WTC11 (cell line): ENCODE results near the gene ETFB. TPM values are rescaled to one million over a fixed set of nuclear protein-coding genes. Genes with fewer than 3 reads are reported as not detected.

ENCODE experiments used
- ATAC-seq: fragments of 200-7000 bp; cut with Tn5 transposase; 2 replicates; pipeline ENCODE4 v1.10.0; 2021; ENCODE audit warnings: mild to moderate bottlenecking, moderate library complexity
- CTCF ChIA-PET: fragments of 300-600 bp; sonication (Branson Sonifier 250); formaldehyde crosslinking; loops from one replicate; lab custom pipeline; 2021; ENCODE audit warnings: antibody characterized with exemption; lab: Charles Lee
- POLR2A ChIA-PET: fragments of 350-600 bp; sonication (Branson Sonifier 250); formaldehyde crosslinking; loops from one replicate; lab custom pipeline; 2021; ENCODE audit warnings: antibody characterized with exemption; lab: Charles Lee
- DNase-seq: peaks from one replicate; pipeline ENCODE4 v3.0.0; 2021; ENCODE audit warnings: low spot score
- H3K27ac Mint-ChIP-seq: 2 replicates; pipeline ENCODE4 v1.8.0; 2021; ENCODE audit warnings: mixed read lengths
- H3K27me3 Mint-ChIP-seq: 2 replicates; pipeline ENCODE4 v1.8.0; 2021; ENCODE audit warnings: low read depth, mild to moderate bottlenecking, moderate library complexity, mixed read lengths
- H3K36me3 Mint-ChIP-seq: 2 replicates; pipeline ENCODE4 v1.8.0; 2021; ENCODE audit warnings: mixed read lengths
- H3K4me1 Mint-ChIP-seq: 2 replicates; pipeline ENCODE4 v1.8.0; 2022; ENCODE audit warnings: mixed read lengths
- H3K4me3 Mint-ChIP-seq: 2 replicates; pipeline ENCODE4 v1.8.0; 2021; ENCODE audit warnings: mild to moderate bottlenecking, moderate library complexity, mixed read lengths
- H3K9me3 Mint-ChIP-seq: 2 replicates; pipeline ENCODE4 v1.8.0; 2021; ENCODE audit warnings: mixed read lengths
- ATF1 ChIP-seq: sonication (generic); formaldehyde crosslinking; IDR thresholded peaks from 2 replicates; pipeline ENCODE4 v1.8.1; 2023; ENCODE audit warnings: mild to moderate bottlenecking, moderate library complexity, missing genetic modification reagents
- GRHL2 ChIP-seq: fragments of 250-450 bp; sonication (Bioruptor Pico); IDR thresholded peaks from 2 replicates; pipeline ENCODE4 v1.8.0; 2022; ENCODE audit warnings: mild to moderate bottlenecking, moderate library complexity; ENCODE audit not compliant: insufficient replicate concordance, severe bottlenecking
- GTF2I ChIP-seq: fragments of 250-450 bp; sonication (Bioruptor Pico); conservative IDR thresholded peaks from 2 replicates; pipeline ENCODE4 v1.4.0; 2021; ENCODE audit warnings: mild to moderate bottlenecking
- HMGA2 ChIP-seq: fragments of 250-450 bp; sonication (Bioruptor Pico); IDR thresholded peaks from 2 replicates; pipeline ENCODE4 v1.4.0; 2021; ENCODE audit warnings: mild to moderate bottlenecking, moderate library complexity
- NFATC4 ChIP-seq: fragments of 250-450 bp; sonication (Bioruptor Pico); IDR thresholded peaks from 2 replicates; pipeline ENCODE4 v1.9.0; 2021; ENCODE audit warnings: mild to moderate bottlenecking
- TP53 ChIP-seq: sonication (generic); formaldehyde crosslinking; IDR thresholded peaks from 2 replicates; pipeline ENCODE4 v1.8.1; 2023; ENCODE audit warnings: mild to moderate bottlenecking, missing genetic modification reagents
- ZMAT4 ChIP-seq: fragments of 250-450 bp; sonication (Bioruptor Pico); IDR thresholded peaks from 2 replicates; pipeline ENCODE4 v1.9.0; 2021; ENCODE audit warnings: mild to moderate bottlenecking
- ZNF232 ChIP-seq: sonication (generic); formaldehyde crosslinking; IDR thresholded peaks from 2 replicates; pipeline ENCODE4 v1.8.0; 2022; ENCODE audit warnings: mild to moderate bottlenecking, missing genetic modification reagents
- ZNF263 ChIP-seq: sonication (generic); formaldehyde crosslinking; IDR thresholded peaks from 2 replicates; pipeline ENCODE4 v1.8.1; 2022; ENCODE audit warnings: low read depth, mild to moderate bottlenecking, moderate library complexity, missing genetic modification reagents
- ZNF317 ChIP-seq: sonication (generic); formaldehyde crosslinking; IDR thresholded peaks from 2 replicates; pipeline ENCODE4 v1.8.1; 2023; ENCODE audit warnings: low read depth, mild to moderate bottlenecking, moderate library complexity, missing genetic modification reagents, borderline replicate concordance
- ZNF396 ChIP-seq: fragments of 250-450 bp; sonication (Bioruptor Pico); IDR thresholded peaks from 2 replicates; pipeline ENCODE4 v1.8.0; 2021; ENCODE audit warnings: mild to moderate bottlenecking, moderate library complexity, borderline replicate concordance
- ZSCAN18 ChIP-seq: fragments of 250-450 bp; sonication (Bioruptor Pico); IDR thresholded peaks from 2 replicates; pipeline ENCODE4 v2.1.2; 2022; ENCODE audit warnings: mild to moderate bottlenecking, moderate library complexity
- total RNA-seq: library from RNA; stranded (reverse); gene quantifications from 3 replicates; pipeline ENCODE4 v1.2.3, GENCODE V29; 2021
- TF ChIP-seq, protein P1 (sequence below): sonication (generic); formaldehyde crosslinking; conservative IDR thresholded peaks from 2 replicates; pipeline ENCODE4 v1.8.1; 2022; ENCODE audit warnings: mild to moderate bottlenecking, missing genetic modification reagents
- TF ChIP-seq, protein P2 (sequence below): sonication (generic); formaldehyde crosslinking; IDR thresholded peaks from 2 replicates; pipeline ENCODE4 v1.8.0; 2022; ENCODE audit warnings: mild to moderate bottlenecking, missing genetic modification reagents
- TF ChIP-seq, protein P3 (sequence below): sonication (generic); formaldehyde crosslinking; IDR thresholded peaks from 2 replicates; pipeline ENCODE4 v1.8.1; 2023; ENCODE audit warnings: mild to moderate bottlenecking, missing genetic modification reagents, moderate library complexity
- TF ChIP-seq, protein P4 (sequence below): sonication (generic); formaldehyde crosslinking; IDR thresholded peaks from 2 replicates; pipeline ENCODE4 v1.8.0; 2022; ENCODE audit warnings: mild to moderate bottlenecking, missing genetic modification reagents
- TF ChIP-seq, protein P5 (sequence below): fragments of 250-450 bp; sonication (Bioruptor Pico); IDR thresholded peaks from 2 replicates; pipeline ENCODE4 v1.9.0; 2021; ENCODE audit warnings: mild to moderate bottlenecking, borderline replicate concordance

ETFB gene
- total RNA-seq, 1 experiment from 2014 or later, result 60.6 TPM

DNA sequence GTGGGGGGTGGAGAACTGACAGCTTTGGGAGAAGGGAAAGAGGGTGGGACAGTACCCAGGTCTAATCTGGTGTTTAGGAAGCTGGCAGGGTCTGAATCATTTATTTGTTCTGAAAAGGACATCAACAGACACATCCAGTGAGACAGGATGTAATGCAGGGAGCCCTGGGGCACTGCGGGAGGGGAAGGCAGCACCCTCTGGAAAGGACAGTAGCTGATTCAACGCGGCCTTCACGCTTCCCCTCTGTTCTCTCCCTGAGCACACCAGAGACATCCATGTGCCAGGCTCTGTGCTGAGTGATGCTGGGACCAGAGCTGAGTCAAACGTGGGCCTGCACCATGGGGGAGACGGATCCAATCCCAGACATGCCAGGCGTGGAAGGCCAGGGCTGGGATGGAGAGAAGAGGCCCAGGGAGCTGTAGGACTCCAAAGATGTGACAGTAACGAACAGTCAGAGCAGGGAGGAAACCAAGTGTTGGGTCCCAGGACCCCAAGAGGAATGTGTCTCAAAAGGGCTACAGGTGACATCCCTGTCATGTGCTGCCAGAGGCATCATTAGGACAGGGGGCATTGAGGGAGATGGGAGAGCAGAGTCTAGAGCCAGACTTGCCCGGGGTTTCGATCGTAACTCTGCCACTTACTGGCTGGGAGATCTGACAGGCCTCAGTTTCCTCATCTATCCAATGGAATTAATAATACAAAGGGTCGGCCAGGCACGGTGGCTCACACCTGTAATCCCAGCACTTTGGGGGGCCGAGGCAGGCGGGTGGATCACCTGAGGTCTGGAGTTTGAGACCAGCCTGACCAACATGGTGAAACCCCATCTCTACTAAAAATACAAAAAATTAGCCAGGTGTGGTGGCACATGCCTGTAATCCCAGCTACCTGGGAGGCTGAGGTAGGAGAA lies 1.7 kb downstream of the ETFB start:
- no peak for ATAC-seq
- POLR2A ChIA-PET, result no interaction called here

GRCh38 chr19:51361239-51361638 lies 4.9 kb downstream of the ETFB start:
- H3K4me1 Mint-ChIP-seq, result peaks cover 26% of the 10 kb centered on the region
- TF ChIP-seq ATF1 (CRISPR knock-in tag) (no peak), ZSCAN18 (CRISPR knock-in tag) (no peak), HMGA2 (no peak), GTF2I (no peak), NFATC4 (CRISPR knock-in tag) (no peak), TP53 (CRISPR knock-in tag) (no peak), ZMAT4 (CRISPR knock-in tag) (no peak), ZNF263 (CRISPR knock-in tag) (no peak)
- TF ChIP-seq, protein P1, sequence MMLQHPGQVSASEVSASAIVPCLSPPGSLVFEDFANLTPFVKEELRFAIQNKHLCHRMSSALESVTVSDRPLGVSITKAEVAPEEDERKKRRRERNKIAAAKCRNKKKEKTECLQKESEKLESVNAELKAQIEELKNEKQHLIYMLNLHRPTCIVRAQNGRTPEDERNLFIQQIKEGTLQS (CRISPR knock-in tag), result no peak
- TF ChIP-seq, protein P2, sequence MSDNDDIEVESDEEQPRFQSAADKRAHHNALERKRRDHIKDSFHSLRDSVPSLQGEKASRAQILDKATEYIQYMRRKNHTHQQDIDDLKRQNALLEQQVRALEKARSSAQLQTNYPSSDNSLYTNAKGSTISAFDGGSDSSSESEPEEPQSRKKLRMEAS (CRISPR knock-in tag), result no peak
- TF ChIP-seq, protein P3, sequence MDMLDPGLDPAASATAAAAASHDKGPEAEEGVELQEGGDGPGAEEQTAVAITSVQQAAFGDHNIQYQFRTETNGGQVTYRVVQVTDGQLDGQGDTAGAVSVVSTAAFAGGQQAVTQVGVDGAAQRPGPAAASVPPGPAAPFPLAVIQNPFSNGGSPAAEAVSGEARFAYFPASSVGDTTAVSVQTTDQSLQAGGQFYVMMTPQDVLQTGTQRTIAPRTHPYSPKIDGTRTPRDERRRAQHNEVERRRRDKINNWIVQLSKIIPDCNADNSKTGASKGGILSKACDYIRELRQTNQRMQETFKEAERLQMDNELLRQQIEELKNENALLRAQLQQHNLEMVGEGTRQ (CRISPR knock-in tag), result no peak

More for the DNA sequence above, 1.7 kb downstream of the ETFB start:
- Mint-ChIP-seq H3K9me3 (no peaks in the 10 kb centered on the region), H3K4me1 (peaks cover 31% of the 10 kb centered on the region), H3K4me3 (peak overlapping the region; percentile 34; the same call in 1 of the 2 replicates), H3K36me3 (no peaks in the 10 kb centered on the region), H3K27ac (no peak overlapping the region), H3K27me3 (no peaks in the 10 kb centered on the region; the same call in 1 of the 2 replicates)
- no peak for DNase-seq
- TF ChIP-seq, protein P4, sequence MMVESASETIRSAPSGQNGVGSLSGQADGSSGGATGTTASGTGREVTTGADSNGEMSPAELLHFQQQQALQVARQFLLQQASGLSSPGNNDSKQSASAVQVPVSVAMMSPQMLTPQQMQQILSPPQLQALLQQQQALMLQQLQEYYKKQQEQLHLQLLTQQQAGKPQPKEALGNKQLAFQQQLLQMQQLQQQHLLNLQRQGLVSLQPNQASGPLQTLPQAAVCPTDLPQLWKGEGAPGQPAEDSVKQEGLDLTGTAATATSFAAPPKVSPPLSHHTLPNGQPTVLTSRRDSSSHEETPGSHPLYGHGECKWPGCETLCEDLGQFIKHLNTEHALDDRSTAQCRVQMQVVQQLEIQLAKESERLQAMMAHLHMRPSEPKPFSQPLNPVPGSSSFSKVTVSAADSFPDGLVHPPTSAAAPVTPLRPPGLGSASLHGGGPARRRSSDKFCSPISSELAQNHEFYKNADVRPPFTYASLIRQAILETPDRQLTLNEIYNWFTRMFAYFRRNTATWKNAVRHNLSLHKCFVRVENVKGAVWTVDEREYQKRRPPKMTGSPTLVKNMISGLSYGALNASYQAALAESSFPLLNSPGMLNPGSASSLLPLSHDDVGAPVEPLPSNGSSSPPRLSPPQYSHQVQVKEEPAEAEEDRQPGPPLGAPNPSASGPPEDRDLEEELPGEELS (CRISPR knock-in tag), result no peak
- no peak for TF ChIP-seq ZNF317 (CRISPR knock-in tag)
- TF ChIP-seq, protein P5, sequence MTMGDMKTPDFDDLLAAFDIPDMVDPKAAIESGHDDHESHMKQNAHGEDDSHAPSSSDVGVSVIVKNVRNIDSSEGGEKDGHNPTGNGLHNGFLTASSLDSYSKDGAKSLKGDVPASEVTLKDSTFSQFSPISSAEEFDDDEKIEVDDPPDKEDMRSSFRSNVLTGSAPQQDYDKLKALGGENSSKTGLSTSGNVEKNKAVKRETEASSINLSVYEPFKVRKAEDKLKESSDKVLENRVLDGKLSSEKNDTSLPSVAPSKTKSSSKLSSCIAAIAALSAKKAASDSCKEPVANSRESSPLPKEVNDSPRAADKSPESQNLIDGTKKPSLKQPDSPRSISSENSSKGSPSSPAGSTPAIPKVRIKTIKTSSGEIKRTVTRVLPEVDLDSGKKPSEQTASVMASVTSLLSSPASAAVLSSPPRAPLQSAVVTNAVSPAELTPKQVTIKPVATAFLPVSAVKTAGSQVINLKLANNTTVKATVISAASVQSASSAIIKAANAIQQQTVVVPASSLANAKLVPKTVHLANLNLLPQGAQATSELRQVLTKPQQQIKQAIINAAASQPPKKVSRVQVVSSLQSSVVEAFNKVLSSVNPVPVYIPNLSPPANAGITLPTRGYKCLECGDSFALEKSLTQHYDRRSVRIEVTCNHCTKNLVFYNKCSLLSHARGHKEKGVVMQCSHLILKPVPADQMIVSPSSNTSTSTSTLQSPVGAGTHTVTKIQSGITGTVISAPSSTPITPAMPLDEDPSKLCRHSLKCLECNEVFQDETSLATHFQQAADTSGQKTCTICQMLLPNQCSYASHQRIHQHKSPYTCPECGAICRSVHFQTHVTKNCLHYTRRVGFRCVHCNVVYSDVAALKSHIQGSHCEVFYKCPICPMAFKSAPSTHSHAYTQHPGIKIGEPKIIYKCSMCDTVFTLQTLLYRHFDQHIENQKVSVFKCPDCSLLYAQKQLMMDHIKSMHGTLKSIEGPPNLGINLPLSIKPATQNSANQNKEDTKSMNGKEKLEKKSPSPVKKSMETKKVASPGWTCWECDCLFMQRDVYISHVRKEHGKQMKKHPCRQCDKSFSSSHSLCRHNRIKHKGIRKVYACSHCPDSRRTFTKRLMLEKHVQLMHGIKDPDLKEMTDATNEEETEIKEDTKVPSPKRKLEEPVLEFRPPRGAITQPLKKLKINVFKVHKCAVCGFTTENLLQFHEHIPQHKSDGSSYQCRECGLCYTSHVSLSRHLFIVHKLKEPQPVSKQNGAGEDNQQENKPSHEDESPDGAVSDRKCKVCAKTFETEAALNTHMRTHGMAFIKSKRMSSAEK (CRISPR knock-in tag), result no peak
- TF ChIP-seq GRHL2, result no peak
- TF ChIP-seq GTF2I, result no peak
- no peak for TF ChIP-seq ATF1 (CRISPR knock-in tag)
- TF ChIP-seq ZNF232, result no peak
- TF ChIP-seq ZNF396, result no peak
- TF ChIP-seq, protein P3 (CRISPR knock-in tag), result no peak
- CTCF ChIA-PET, result interaction anchor here (0.6 to 2.1 kb wide), 2 partner anchors 24 to 206 kb away, joined by 3 to 9 read pairs; partner anchors contain the start of gene VSIG10L

More at GRCh38 chr19:51361239-51361638, 4.9 kb downstream of the ETFB start:
- no peak for ATAC-seq
- ChIA-PET POLR2A (no interaction called here), CTCF (no interaction called here)
- Mint-ChIP-seq H3K27ac (no peak overlapping the region), H3K27me3 (no peaks in the 10 kb centered on the region), H3K9me3 (no peaks in the 10 kb centered on the region), H3K4me3 (no peak overlapping the region), H3K36me3 (no peaks in the 10 kb centered on the region)
- no peak for DNase-seq
